ENCODE measurements around the gene TRIM61.
"Not testable (repeated sequence)": the region's sequence is repeated elsewhere in the genome, so short reads cannot be mapped to it uniquely, and the experiment has no call there.

DNA sequence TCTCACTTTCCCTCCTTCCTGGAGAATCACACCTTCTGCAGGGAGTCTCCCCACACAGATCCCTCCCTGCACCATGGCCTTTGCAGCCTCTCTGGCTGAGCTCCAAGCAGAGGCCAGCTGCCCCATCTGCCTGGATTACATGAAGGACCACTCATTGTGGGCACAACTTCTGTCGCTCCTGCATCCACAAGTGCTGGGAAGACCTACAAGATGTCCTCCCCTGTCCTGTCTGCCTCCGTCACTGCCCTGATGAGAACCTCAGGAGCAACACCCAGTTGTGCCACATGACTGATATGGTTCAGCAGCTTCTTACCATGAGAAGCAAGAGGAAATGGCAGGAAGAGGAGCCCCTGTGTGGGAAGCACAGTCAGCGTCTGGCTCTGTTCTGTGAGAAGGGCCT lies 29.5 kb downstream of the TRIM61 start:
- TF ChIP-seq, protein P1, sequence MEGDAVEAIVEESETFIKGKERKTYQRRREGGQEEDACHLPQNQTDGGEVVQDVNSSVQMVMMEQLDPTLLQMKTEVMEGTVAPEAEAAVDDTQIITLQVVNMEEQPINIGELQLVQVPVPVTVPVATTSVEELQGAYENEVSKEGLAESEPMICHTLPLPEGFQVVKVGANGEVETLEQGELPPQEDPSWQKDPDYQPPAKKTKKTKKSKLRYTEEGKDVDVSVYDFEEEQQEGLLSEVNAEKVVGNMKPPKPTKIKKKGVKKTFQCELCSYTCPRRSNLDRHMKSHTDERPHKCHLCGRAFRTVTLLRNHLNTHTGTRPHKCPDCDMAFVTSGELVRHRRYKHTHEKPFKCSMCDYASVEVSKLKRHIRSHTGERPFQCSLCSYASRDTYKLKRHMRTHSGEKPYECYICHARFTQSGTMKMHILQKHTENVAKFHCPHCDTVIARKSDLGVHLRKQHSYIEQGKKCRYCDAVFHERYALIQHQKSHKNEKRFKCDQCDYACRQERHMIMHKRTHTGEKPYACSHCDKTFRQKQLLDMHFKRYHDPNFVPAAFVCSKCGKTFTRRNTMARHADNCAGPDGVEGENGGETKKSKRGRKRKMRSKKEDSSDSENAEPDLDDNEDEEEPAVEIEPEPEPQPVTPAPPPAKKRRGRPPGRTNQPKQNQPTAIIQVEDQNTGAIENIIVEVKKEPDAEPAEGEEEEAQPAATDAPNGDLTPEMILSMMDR (conservative IDR thresholded peaks at IDR 0.05 in 1 of 2, IDR thresholded peaks at IDR 0.05 in 1 of 2; ENCODE audit: low read depth in 1 of 2, low read length in 2 of 2) = not testable (repeated sequence)
- TF ChIP-seq EZH2 (IDR thresholded peaks at IDR 0.05; ENCODE audit: low read length, missing control alignments) = not testable (repeated sequence)
